ENCODE results near the gene MEGF11.

MEGF11 gene

DNA sequence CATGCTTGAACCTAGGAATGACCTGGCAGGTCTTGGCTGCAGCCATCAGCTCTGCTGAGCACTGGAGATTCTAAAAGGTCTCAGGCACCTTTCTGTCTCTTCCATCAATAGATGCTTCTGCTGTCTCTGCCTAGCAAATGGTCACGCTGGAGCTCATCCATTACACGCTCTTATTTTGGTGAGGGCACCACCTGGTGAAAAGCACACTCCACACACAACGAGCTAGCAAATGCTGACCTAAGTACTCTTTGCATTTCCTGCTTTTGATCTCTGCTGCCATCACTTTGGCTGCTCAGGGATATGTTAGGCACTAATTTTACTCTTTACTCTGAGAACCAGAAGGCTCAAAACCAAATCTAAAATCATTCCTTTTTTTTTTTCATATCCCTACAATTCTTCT is 293.0 kb downstream of the MEGF11 start:
- DNase-seq = no peak

- no peak for DNase-seq
These were observed 294.7 kb downstream of the MEGF11 start for GRCh38 chr15:65958835-65959234.

DNA sequence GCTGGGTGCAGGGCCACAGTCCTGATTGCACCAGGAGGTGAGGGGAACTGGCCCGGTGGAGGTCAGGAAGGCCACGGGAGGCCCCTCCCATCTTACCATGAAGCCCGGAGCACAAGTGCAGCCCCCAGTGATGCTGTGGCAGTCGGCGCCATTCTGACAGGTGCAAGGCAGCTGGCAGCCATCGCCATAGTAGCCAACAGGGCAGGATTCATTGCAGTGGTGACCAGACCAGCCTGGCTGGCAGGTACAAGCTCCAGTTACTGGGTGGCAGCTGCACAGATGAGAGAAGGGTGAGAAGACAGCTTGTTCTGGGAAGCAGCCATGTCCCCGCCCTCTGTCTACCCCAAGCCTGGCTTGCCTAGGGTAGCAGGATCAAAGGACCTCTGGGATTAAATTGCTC is 296.1 kb downstream of the MEGF11 start:
- no peak for DNase-seq

- no peak for DNase-seq
These were observed 296.7 kb downstream of the MEGF11 start for GRCh38 chr15:65956899-65957298.

GRCh38 chr15:65956307-65956706 is 297.2 kb downstream of the MEGF11 start:
- DNase-seq = no peak

GRCh38 chr15:65954289-65954741 is 299.2 kb downstream of the MEGF11 start:
- no peak for DNase-seq

- no peak for DNase-seq
These were observed 299.9 kb downstream of the MEGF11 start for GRCh38 chr15:65953622-65954021.

DNA sequence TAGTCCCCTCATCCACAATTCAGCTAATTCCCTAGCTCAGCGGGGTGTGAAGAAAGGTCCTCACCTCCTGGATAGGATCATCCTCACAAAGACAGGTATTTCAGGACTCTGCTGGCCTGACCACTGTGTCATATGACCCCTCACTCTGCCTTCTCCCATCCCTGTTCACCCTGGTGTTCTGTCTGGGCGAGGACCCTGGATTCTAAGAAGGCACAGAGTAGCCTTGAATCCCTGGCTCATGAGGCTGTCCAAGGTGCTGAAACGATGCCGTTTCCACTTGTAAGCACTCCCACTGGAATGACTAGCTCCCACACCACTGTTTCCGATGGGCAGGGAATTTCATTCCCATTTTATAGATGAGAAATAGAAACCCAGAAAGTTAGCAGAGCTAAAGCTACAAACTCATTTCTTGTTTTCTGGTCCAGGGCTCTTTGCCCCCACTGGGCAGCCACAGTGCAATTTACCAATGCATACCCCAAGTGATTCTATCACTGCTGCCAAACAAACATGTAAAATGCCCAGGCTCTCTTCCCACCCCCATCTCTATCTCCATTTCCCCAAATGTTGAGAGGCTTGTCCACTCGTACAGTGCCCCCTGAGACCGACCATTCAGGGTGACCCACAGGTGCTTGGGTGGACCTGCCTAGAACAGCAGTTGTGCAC is 301.0 kb downstream of the MEGF11 start:
- no peak for DNase-seq

DNA sequence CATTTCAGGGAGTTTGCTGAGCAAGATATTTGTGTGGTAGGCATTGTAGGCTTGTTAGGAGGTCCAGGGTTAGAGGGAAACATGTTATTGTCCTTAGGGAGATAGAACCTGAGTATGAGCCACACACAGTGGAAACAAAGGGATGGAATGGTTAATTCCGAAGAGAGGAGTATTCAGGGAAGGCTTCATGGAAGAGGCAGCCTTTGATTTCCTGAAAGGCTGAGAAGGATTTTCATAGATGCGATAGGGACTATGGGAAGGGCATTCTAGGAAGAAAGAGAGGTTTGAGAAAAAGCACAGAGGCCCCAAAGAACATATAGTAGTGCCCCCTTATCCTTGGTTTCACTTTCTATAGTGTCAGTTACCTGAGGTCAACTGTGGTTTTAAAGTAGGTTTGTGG is 302.5 kb downstream of the MEGF11 start:
- DNase-seq = no peak

DNA sequence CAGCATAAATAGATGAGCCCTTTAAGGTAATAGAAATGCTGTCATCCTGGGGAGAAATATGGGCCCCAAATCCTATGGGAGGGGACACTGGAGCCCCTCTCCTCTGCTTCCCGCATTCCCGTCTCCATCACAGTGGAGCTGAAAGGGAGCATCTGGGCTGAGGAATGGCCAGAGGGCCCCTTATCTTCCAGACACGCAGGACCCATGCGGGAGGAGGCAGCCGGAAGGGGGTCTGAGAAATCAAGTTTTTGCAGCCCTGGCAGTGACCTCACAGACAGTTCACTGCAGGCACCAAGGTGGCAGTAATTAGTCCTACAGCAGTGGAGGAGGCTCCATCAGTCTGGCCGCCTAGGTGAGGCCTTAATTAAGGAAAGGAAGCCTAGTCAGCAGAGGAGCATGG is 304.1 kb downstream of the MEGF11 start:
- DNase-seq = no peak

DNA sequence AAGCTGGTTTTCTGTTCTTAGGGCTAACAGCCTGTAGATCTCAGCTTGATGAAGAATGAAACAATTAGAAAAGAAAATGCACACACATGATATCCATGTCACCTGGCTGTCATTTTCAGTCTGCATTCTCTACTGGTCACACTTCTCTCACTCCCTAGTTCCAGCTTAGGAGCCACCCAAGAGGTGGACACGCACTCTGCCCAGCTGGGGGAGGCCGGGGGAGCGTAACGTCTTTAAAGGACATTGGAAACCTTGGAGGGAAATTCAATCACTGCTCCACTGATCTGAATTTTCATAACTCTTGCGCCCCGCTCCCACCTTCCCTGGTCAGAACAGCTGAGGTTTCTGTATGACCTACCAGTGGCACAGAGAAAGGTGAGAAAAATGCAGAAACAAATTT is 304.5 kb downstream of the MEGF11 start:
- no peak for DNase-seq

DNA sequence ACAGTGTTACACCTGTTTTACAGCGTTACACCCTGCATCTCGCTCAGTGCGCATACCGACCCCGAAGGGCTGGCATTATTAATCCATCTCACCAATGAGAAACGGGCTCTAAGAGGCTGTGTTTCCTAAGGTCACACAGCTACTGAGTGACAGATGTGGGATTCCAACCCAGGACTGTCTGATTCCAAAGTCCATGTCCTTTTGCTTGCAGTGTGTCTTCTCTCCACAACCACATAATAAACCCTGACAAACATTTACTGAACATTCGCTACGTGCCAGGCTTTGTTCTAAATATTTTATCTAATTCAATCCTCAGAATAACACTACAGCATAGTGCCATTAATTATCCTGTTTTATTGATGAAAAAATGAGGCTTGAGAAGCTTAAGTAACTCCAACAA is 305.2 kb downstream of the MEGF11 start:
- DNase-seq = no peak

GRCh38 chr15:65947041-65947440 is 306.5 kb downstream of the MEGF11 start:
- no peak for DNase-seq

DNA sequence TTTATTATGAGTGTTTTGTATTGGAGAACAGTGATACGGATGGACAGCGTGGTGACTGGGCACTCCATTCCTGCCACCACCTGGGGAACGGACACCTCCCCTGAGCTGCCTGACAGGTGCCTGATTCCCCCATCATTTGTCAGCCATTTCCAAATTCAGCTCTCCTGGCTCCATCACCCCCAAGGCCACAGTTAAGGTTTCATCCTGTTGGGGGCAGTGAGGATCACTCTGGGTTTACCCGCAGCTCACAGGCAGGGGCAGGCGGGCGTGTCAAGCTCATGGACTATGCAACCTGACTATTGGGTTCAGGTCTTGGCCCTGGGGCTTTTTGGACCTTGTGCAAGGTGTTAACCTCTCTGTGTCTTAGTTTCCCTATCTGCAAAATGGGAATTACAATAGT is 307.9 kb downstream of the MEGF11 start:
- no peak for DNase-seq

DNA sequence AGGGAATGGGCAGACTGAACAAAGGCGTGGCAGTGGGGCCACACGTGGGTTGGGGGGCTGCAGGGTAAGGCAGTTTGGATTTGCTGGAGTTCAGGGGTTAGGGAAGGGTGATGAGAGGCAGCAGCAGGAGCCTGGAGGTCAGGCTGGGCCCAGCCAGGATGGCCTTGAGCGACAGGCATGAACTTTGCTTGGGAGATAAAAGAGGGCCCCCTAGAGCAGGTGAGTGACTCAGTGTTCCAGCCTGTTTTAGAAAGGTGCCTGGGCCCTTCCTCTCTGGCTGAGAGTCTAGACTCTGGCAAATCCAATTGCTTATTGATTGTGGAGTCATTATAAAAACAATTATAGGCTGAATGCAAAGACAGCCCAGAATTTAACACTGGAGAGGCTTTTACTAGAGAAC is 309.1 kb downstream of the MEGF11 start:
- no peak for DNase-seq

DNA sequence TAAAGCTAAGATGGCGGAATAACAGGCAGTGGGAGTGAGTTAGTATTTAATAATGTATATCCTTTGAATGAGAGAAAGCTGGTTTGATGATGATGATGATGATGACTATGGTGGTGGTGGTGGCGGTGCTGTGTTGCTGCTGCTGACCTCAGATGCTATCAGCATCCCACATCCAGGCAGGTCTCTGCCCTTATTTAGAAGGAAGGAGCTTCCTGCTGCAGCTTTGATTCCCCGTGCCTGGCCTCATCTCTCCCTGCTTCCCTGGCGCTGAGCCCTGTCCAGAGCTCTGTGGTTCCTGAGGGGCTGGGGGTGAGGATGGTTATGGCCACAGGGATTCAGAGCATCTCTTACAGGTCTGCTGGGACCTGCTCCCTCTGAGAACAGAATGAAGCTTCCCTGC is 311.1 kb downstream of the MEGF11 start:
- no peak for DNase-seq

DNA sequence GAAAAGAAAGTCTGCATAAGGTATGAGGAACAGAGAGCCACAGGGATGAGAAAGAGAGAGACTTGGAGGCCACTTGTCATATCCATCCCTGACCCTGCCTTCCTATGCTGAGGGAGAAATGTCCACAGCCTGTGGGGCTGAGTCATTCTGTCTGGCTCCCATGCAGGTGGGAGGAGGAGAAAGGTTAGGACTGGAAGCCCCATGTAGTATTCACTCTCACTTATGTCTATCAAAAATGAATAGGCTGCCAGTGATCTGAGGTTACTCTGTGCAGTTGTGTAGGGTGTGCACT is 313.0 kb downstream of the MEGF11 start:
- no peak for DNase-seq

DNA sequence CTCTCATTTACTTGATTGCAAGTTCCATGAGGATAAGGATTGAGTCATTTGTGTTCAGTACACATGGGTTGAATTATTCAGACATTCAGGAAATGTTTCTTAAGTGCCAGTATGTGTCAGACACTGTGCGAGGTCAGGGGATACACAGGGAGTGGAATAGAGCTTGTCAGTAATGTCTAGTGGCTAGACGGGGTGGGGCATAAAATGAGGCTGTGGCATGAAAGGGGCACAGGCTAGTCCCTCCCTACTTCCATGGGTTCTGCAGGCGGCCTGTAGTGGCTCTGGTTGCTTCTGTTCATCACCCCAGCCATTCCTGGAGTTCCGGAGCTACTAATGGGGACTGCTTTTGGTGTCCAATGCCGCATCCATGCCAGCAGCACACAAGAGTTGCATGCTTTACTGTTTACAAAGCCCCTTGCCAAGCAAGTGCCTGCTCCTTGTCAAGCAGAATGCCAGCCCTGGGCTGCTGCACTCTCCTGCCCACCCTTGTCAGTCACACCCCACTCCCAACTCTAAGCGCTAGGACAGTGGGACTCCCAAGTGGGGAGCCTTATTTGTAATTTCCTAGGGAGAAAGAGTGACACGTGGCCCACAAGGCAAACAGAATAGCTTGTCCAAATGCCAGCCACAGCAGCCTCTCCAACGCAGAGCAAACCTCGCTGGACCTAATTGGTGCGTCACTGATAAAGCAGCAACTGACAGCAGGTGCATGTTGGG is 313.5 kb downstream of the MEGF11 start:
- DNase-seq = no peak

DNA sequence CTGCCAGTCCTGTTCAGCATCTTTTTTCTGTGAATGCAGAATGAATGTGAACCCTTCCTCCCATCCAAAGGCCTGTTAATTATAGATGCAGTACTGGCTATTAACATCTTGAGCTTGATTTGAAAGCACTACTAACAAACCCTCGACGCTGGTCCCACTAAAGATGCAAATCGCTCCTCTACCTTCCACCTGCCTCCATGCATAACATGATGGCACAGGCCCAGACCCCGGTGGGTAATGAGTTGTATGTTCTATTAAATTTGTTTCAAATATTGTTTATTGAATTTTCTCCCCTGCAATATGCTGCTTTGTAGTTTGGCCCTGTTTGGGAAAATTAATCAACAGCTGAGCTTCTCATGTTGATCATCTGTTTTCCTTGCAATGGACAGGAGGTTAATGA is 314.9 kb downstream of the MEGF11 start:
- no peak for DNase-seq

GRCh38 chr15:65937476-65937875 is 316.1 kb downstream of the MEGF11 start:
- DNase-seq = no peak

DNA sequence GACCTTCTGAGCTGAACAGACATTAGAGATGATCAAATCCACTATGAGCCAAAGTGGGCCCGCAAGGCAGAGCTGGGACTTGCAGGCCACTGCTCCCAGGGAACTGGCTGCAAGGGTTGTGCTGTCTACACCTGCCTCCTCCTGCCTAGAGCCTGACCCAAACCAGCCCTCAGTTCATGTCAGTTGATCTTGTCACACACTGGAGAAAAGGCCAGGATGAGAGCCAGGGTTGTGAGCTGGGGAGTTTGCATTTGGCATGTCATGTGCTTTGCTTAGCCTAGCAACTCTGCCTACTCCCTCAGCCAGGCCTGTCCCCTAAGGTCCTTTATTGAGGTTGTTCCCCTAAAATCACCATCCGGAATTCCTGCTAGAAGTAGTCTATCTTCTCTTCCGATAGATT is 316.5 kb downstream of the MEGF11 start:
- DNase-seq = no peak

- no peak for DNase-seq
These were observed 317.3 kb downstream of the MEGF11 start for GRCh38 chr15:65936282-65936681.

GRCh38 chr15:65935391-65935790 is 318.2 kb downstream of the MEGF11 start:
- no peak for DNase-seq

- DNase-seq = no peak
These were observed 322.3 kb downstream of the MEGF11 start for GRCh38 chr15:65931221-65931620.

- DNase-seq = no peak
These were observed 323.4 kb downstream of the MEGF11 start for GRCh38 chr15:65930134-65930533.

Measured in NCI-H1930 (cell line).